Choroid plexus epithelial cell (primary cell): Measurements from ENCODE around the gene UBE2J2.

Source experiments
- DNase-seq: peaks from one replicate; pipeline ENCODE4 v3.0.0-alpha.2; 2010; ENCODE audit warnings: low read depth
- H3K4me3 ChIP-seq: 2 replicates; pipeline ENCODE4 v1.5.1; 2011; ENCODE audit warnings: low read depth, mild to moderate bottlenecking, control low read depth, low read length, moderate library complexity
- TF ChIP-seq, protein P1 (sequence below): conservative IDR thresholded peaks from 2 replicates; pipeline ENCODE4 v1.5.1; 2011; ENCODE audit warnings: low read depth, mild to moderate bottlenecking, control low read depth, inconsistent platforms, low read length, moderate library complexity

Gene UBE2J2

DNA sequence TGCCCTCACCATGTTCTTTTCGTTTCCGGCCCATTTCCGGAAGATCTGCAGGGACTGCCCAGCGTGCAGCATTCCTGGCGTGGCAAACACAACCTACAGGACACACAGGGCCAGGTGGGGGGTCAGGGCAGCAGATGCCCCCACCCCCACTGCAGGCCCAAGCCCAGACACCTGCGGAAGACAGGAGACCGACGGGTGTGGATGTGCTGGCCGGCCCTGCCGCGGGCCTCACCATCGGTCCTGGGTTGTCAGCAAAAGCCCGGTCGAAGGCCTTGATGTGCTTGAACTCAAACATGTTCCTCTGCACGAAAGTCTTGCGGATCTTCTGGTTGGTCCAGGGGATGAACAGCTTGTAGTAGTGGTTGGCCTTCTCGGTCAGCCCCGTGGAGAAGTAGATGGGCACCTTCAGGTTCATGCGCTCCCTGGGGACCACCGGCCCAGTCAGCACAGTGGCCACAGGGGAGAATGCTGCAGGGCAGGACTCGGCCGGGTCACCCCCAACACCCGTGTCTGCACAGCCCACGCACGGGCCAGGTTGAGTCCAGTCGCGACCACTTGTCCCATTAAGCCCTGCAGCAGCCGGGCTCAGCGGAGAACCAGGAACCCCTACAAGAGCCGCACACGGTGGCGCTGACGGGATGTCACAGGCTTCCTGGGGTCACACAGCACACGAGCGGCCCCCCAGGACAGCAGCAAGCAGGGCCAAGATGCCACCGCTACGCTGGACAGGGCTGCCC, 40.0 kb upstream of the UBE2J2 start:
- no peak for DNase-seq
- H3K4me3 ChIP-seq, result no peak overlapping the region
- TF ChIP-seq, protein P1, sequence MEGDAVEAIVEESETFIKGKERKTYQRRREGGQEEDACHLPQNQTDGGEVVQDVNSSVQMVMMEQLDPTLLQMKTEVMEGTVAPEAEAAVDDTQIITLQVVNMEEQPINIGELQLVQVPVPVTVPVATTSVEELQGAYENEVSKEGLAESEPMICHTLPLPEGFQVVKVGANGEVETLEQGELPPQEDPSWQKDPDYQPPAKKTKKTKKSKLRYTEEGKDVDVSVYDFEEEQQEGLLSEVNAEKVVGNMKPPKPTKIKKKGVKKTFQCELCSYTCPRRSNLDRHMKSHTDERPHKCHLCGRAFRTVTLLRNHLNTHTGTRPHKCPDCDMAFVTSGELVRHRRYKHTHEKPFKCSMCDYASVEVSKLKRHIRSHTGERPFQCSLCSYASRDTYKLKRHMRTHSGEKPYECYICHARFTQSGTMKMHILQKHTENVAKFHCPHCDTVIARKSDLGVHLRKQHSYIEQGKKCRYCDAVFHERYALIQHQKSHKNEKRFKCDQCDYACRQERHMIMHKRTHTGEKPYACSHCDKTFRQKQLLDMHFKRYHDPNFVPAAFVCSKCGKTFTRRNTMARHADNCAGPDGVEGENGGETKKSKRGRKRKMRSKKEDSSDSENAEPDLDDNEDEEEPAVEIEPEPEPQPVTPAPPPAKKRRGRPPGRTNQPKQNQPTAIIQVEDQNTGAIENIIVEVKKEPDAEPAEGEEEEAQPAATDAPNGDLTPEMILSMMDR, result no peak

DNA sequence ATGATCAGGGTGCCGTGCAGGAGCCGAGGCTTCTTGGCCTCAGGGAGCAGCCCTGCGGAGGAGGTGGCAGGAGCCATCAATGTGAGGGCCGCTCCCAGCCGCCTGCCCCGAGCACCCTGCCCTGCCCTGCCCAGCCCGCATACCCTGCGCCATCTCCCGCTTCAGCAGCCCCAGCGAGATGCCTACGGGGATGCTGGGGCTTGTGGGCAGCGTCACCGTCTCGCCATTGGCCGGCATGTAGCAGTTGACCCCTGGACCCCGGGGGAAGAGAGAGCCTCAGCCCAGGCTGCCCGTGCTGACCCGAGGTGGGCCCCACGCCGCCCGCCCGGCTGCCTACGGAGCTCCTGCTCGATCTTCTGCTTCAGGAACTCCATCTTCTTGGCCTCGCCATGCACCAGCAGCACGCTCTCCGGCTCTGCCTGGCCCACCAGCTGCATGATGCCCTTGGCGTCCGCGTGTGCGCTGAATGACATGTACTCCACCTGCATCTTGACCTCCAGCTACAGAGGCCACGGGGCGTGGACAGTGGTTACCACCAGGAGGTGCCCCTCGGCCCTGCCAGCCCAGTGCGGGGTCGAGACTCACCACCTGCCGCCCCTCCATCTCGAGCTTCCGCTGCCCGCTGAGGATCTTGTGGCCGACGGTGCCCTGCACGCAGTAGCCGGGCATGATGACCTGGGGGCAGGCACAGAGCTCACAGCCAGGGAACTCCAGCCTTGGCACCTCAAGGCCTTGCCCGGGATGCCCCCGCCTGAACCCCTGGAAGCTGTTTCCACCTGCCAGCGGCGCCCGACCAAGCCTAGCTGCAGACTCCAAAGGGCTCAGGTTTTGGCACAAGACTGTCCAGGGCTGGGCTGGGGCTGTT, 39.0 kb upstream of the UBE2J2 start:
- TF ChIP-seq, protein P1, result no peak
- H3K4me3 ChIP-seq, result no peak overlapping the region
- no peak for DNase-seq

DNA sequence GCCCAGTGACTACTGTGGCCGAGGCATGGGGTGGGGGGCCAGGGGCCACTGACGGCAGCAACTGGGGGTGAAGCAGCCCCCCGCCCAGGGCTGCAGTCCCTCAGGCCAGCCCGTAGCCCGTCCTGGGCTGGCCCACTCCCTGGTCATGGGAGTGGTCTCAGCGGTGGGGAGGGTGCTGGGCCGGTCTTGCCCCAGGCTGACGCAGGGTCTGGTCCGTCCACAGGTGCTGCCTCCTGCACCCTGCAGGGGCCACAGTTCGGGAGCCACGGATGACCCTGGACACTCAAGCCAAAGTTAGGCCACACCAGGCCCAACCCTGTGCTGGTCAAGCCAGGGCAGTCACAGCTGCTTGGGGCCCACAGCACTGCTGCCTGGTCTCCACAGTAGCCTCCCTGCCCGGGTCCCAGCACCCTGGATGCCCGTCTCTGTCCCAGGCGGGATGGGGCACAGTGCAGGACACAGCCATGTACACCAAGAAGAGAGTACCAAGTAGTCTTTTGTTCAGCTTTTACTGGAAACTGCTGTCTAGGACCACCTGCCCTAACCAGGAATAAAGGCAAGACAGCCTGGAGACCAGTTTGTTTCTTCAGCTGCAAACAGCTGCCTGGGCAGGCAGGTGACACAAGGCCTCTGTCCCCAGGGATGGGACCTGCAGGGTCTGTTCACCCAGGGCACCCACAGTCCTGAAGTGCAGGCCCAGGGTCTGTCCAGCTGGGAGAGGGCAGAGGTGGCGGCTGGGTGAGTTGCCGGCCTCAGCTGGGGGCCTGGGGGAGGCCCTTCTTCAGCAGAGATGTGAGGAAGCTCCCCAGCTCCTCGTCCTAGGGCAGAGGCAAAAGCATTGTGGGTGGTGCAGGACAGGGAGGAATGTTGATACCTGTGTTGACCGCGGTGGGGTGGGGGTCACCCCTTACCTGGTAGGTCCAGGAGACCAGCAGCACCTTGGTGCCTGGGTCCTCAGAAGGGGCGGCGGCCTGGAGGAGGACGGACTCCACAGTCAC, 37.8 kb upstream of the UBE2J2 start:
- TF ChIP-seq, protein P1, result no peak
- no peak overlapping the region for H3K4me3 ChIP-seq
- no peak for DNase-seq

DNA sequence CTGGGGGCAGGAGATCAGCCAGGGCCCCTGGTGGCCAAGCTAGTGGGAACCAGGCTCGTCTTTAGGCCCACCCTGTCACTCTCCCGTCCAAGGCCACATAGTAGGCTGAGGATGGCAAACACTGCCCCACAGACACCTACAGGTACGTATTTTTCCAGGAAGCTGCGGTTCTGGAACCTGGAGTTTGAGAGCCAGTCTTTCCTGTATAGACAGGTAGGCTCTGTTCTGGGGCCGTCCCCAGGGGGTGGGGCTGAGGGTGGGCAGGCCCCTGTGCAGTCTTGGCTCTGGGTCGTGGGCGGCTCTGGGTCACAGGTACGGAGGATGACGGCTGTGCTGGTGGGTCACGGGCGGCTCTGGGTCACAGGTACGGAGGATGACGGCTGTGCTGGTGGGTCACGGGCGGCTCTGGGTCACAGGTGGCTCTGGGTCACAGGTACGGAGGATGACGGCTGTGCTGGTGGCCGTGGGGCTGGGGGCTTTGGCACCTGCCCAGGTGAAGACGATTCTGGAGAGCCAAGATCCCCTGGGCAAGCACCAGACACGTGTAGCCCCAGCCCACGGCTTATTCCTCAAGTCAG, 36.9 kb upstream of the UBE2J2 start:
- DNase-seq, result no peak
- TF ChIP-seq, protein P1, result no peak
- H3K4me3 ChIP-seq, result no peak overlapping the region

DNA sequence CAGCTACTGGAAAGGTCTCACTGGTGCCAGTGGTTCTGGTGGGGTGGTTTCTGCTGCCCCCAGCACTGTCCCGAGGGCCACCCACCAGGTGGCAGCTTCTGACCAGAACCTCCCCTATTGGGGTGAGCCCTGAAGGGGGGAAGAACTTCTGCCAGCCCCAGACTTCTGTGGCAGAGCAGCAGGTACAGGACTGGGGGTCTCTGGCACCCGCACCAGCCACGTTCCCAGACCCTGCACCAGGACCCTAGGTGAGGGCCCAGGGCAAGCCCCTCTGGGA, 36.4 kb upstream of the UBE2J2 start:
- TF ChIP-seq, protein P1, result no peak
- H3K4me3 ChIP-seq, result peak overlapping the region; percentile 84
- no peak for DNase-seq

DNA sequence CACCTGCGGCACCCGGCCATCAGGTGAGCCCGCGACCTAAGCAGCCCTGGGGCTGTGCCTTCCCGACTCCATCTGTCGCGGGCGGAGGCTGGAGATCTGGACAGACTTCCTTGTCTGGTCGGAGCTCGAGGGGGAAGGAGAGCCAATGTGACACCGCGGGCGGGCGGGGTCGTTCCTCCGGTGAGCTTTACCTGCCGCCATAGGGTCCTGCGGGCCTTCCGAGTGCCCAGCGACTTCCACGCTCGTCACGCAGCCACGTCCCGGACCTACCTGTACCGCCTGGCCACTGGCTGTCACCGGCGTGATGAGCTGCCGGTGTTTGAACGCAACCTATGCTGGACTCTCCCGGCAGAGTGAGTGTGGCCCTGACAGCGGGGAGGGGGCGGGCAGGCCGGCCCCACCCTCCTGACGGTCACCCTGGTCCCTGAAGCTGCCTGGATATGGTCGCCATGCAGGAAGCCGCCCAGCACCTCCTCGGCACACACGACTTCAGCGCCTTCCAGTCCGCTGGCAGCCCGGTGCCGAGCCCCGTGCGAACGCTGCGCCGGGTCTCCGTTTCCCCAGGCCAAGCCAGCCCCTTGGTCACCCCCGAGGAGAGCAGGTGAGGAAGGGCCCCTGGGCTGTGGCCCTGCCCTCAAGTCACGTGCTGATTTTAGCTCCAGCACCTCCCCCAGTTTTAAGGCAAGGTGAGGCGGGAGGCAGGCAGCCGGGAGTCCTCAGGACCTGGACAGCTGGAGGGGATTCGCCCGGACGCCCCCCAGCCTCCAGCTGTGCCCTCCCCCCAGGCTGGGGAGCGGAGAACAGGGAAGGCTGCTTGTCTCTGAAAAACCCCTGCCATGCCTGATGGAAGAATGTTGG, 35.8 kb upstream of the UBE2J2 start:
- TF ChIP-seq, protein P1, result no peak
- H3K4me3 ChIP-seq, result peak overlapping the region; percentile 84
- DNase-seq, result no peak
